OCI-LY7 (cell line): ENCODE measurements around the gene PCA3.

Source experiments
- CTCF ChIP-seq: fragments of 200-600 bp; sonication (generic); conservative IDR thresholded peaks from 2 replicates; pipeline ENCODE4 v1.5.1; 2014; ENCODE audit warnings: mild to moderate bottlenecking, antibody characterized with exemption, low read length, moderate library complexity, mixed read lengths
- EZH2phosphoT487 ChIP-seq: fragments of 200-600 bp; sonication (generic); IDR thresholded peaks from 2 replicates; pipeline ENCODE4 v1.6.1; 2018; ENCODE audit warnings: low read depth, borderline replicate concordance, mild to moderate bottlenecking, mixed run types, antibody characterized with exemption, low read length, moderate library complexity, mixed read lengths

- no peak for TF ChIP-seq CTCF
- no peak for TF ChIP-seq EZH2phosphoT487
Observed at GRCh38 chr9:76758476-76758875, 5.8 kb upstream of the PCA3 start.
